H9 (cell line): ENCODE measurements around the gene RBBP4. TPM values are rescaled to one million over a fixed set of nuclear protein-coding genes. Genes with fewer than 3 reads are reported as not detected.

ENCODE experiments used
- DNase-seq: peaks from one replicate; pipeline ENCODE4 v3.0.0-alpha.2; 2017
- H2AFZ ChIP-seq: one replicate; pipeline ENCODE4 v1.6.1; 2013; ENCODE audit warnings: mild to moderate bottlenecking, low read length, control low read depth, moderate library complexity
- H2AK5ac ChIP-seq: 2 replicates; pipeline ENCODE4 v1.6.1; 2013; ENCODE audit warnings: low read length, control low read depth, mixed read lengths; ENCODE audit not compliant: insufficient read length
- H2BK120ac ChIP-seq: one replicate; pipeline ENCODE4 v1.6.1; 2013; ENCODE audit warnings: low read depth, mild to moderate bottlenecking, low read length, control low read depth, inconsistent platforms; ENCODE audit not compliant: poor library complexity, severe bottlenecking
- H2BK12ac ChIP-seq: 2 replicates; pipeline ENCODE4 v1.6.1; 2013; ENCODE audit warnings: low read length, control low read depth, mixed read lengths, low read depth; ENCODE audit not compliant: insufficient read length
- H2BK15ac ChIP-seq: 2 replicates; pipeline ENCODE4 v1.6.1; 2013; ENCODE audit warnings: low read depth, low read length, control low read depth
- H2BK20ac ChIP-seq: one replicate; pipeline ENCODE4 v1.6.1; 2013; ENCODE audit warnings: low read depth, mild to moderate bottlenecking, low read length, control low read depth, inconsistent platforms; ENCODE audit not compliant: poor library complexity, severe bottlenecking
- H2BK5ac ChIP-seq: 2 replicates; pipeline ENCODE4 v1.6.1; 2013; ENCODE audit warnings: low read length, control low read depth, mixed read lengths; ENCODE audit not compliant: insufficient read length
- H3K14ac ChIP-seq: 2 replicates; pipeline ENCODE4 v1.6.1; 2013; ENCODE audit warnings: low read length, control low read depth; ENCODE audit not compliant: insufficient read depth
- H3K18ac ChIP-seq: 2 replicates; pipeline ENCODE4 v1.6.1; 2013; ENCODE audit warnings: low read depth, mild to moderate bottlenecking, mixed read lengths, low read length, control low read depth; ENCODE audit not compliant: insufficient read length
- H3K23ac ChIP-seq: 2 replicates; pipeline ENCODE4 v1.6.1; 2013; ENCODE audit warnings: low read length, control low read depth, mixed read lengths, low read depth; ENCODE audit not compliant: insufficient read length
- H3K23me2 ChIP-seq: 2 replicates; pipeline ENCODE4 v1.6.1; 2013; ENCODE audit warnings: low read depth, mild to moderate bottlenecking, mixed read lengths, low read length, control low read depth; ENCODE audit not compliant: insufficient read length, poor library complexity, severe bottlenecking
- H3K27ac ChIP-seq: 2 replicates; pipeline ENCODE4 v1.5.1; 2013; ENCODE audit warnings: low read length, control low read depth, mixed read lengths, low read depth; ENCODE audit not compliant: insufficient read length
- H3K27me3 ChIP-seq: 2 replicates; pipeline ENCODE4 v1.6.1; 2013; ENCODE audit warnings: low read length, control low read depth, inconsistent platforms; ENCODE audit not compliant: insufficient read depth
- H3K4ac ChIP-seq: 2 replicates; pipeline ENCODE4 v1.6.1; 2013; ENCODE audit warnings: low read depth, mild to moderate bottlenecking, control low read depth, inconsistent platforms, low read length, moderate library complexity
- H3K4me1 ChIP-seq: 2 replicates; pipeline ENCODE4 v1.6.1; 2013; ENCODE audit warnings: low read length, control low read depth, inconsistent platforms; ENCODE audit not compliant: insufficient read depth
- H3K4me2 ChIP-seq: 2 replicates; pipeline ENCODE4 v1.6.1; 2013; ENCODE audit warnings: low read length, control low read depth, mixed read lengths; ENCODE audit not compliant: insufficient read length, insufficient read depth
- H3K56ac ChIP-seq: 2 replicates; pipeline ENCODE4 v1.6.1; 2013; ENCODE audit warnings: low read depth, mild to moderate bottlenecking, mixed read lengths, low read length, control low read depth; ENCODE audit not compliant: insufficient read length
- H3K79me1 ChIP-seq: 2 replicates; pipeline ENCODE4 v1.6.1; 2013; ENCODE audit warnings: low read depth, mild to moderate bottlenecking, moderate library complexity, low read length, control low read depth, inconsistent platforms; ENCODE audit not compliant: insufficient read depth, poor library complexity, severe bottlenecking
- H3K79me2 ChIP-seq: 2 replicates; pipeline ENCODE4 v1.6.1; 2013; ENCODE audit warnings: low read length, control low read depth, inconsistent platforms; ENCODE audit not compliant: insufficient read depth
- H3K9ac ChIP-seq: 2 replicates; pipeline ENCODE4 v1.6.1; 2013; ENCODE audit warnings: low read length, control low read depth, mixed read lengths; ENCODE audit not compliant: insufficient read length; ENCODE audit errors: extremely low read depth
- H3K9me3 ChIP-seq: one replicate; pipeline ENCODE4 v1.6.1; 2013; ENCODE audit warnings: low read depth, low read length, inconsistent platforms; ENCODE audit not compliant: control insufficient read depth
- H3T11ph ChIP-seq: one replicate; pipeline ENCODE4 v1.6.1; 2013; ENCODE audit warnings: mild to moderate bottlenecking, low read length, control low read depth, inconsistent platforms
- H4K20me1 ChIP-seq: one replicate; pipeline ENCODE4 v1.6.1; 2013; ENCODE audit not compliant: control insufficient read depth, insufficient read length, insufficient read depth
- H4K5ac ChIP-seq: 2 replicates; pipeline ENCODE4 v1.6.1; 2013; ENCODE audit warnings: low read depth, mild to moderate bottlenecking, mixed read lengths, low read length, control low read depth; ENCODE audit not compliant: insufficient read length
- H4K8ac ChIP-seq: replicated peaks from 2 replicates; pipeline ENCODE4 v1.6.1; 2013; ENCODE audit warnings: low read length, control low read depth, mixed read lengths, low read depth; ENCODE audit not compliant: insufficient read length
- H4K91ac ChIP-seq: 2 replicates; pipeline ENCODE4 v1.6.1; 2013; ENCODE audit warnings: low read depth, mild to moderate bottlenecking, moderate library complexity, mixed read lengths, low read length, control low read depth; ENCODE audit not compliant: insufficient read length
- H3K27ac Mint-ChIP-seq, 3 experiments: 2 replicates in 2 of 3; 3 replicates in 1 of 3; pipeline ENCODE4 v1.8.0; 2020 to 2021; ENCODE audit warnings: mixed read lengths in 3 of 3, mild to moderate bottlenecking in 1 of 3, moderate library complexity in 1 of 3
- H3K27me3 Mint-ChIP-seq: 2 replicates; pipeline ENCODE4 v1.8.0; 2021; ENCODE audit warnings: low read depth, mild to moderate bottlenecking, moderate library complexity, mixed read lengths
- H3K36me3 Mint-ChIP-seq, 3 experiments: 2 replicates in 2 of 3; 3 replicates in 1 of 3; pipeline ENCODE4 v1.8.0; 2020 to 2021; ENCODE audit warnings: low read depth in 3 of 3, mixed read lengths in 3 of 3; ENCODE audit not compliant: insufficient read depth in 1 of 3
- H3K4me1 Mint-ChIP-seq, 2 experiments: 2 replicates each; pipeline ENCODE4 v1.8.0; 2020; ENCODE audit warnings: mixed read lengths in 2 of 2
- H3K4me3 Mint-ChIP-seq, 2 experiments: 2 replicates in 1 of 2; 3 replicates in 1 of 2; pipeline ENCODE4 v1.8.0; 2020 to 2021; ENCODE audit warnings: mild to moderate bottlenecking in 2 of 2, mixed read lengths in 2 of 2, moderate library complexity in 1 of 2
- H3K9me3 Mint-ChIP-seq, 2 experiments: 2 replicates in 1 of 2; 3 replicates in 1 of 2; pipeline ENCODE4 v1.8.0; 2020; ENCODE audit warnings: mild to moderate bottlenecking in 2 of 2, mixed read lengths in 2 of 2, moderate library complexity in 1 of 2
- CTCF ChIP-seq: fragments of 200-600 bp; sonication (generic); conservative IDR thresholded peaks from 3 replicates; pipeline ENCODE4 v1.8.0; 2021; ENCODE audit warnings: antibody characterized with exemption, mild to moderate bottlenecking
- WGBS: extraction: QIAGEN DNeasy Blood & Tissue Kit; methylation state at CpG from one replicate; pipeline ENCODE4 v1.1.7; 2013; ENCODE audit warnings: missing lambda C conversion rate, low lambda C conversion rate, mixed read lengths; ENCODE audit not compliant: insufficient read length; ENCODE audit errors: extremely low coverage; 5-methylcytosine and 5-hydroxymethylcytosine counted together
- total RNA-seq: library from RNA; stranded (reverse); gene quantifications from 2 replicates; pipeline ENCODE4 v1.2.1, GENCODE V29; 2021

RBBP4 gene
- total RNA-seq, 1 experiment from 2014 or later = 416 TPM

DNA sequence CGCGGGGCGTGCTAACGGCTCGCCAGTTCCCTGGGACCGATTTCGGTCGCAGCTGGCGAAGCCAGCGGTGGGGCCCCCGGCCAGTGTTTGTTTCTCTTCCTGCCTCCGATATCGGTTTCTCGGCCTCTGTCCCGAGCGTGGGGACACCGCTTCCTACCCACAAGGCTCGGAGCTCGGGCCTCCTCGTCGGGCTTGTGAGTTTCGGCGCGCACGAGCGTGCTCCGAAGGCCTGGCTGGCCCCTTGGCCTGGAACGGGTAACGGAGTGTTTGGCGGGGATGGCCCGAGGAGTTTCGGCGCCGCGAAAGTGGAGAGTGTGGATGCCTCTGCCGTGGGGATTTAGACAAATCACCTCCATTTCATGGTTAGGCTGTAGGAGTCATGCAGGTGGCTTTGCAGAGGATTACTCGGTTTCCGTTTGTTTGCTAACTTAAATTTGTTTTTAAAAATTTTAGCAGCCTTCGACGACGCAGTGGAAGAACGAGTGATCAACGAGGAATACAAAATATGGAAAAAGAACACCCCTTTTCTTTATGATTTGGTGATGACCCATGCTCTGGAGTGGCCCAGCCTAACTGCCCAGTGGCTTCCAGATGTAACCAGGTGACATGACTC, 559 bp downstream of the RBBP4 start:
- Histone ChIP-seq H2BK120ac (peak overlapping the region; percentile 94), H2BK5ac (peak overlapping the region; percentile 83), H3K79me1 (no peaks in the 10 kb centered on the region), H3K4ac (peak overlapping the region; percentile 99), H2AK5ac (no peak overlapping the region), H3K27me3 (no peaks in the 10 kb centered on the region), H3K23me2 (peaks cover 7% of the 10 kb centered on the region), H3K9ac (peak overlapping the region; percentile 99), H3K27ac (peak overlapping the region; percentile 63), H3K14ac (peak overlapping the region; percentile 100), H3K4me2 (peak overlapping the region; percentile 66), H3K9me3 (no peaks in the 10 kb centered on the region), H2BK15ac (0 out of 2 replicates have a peak overlapping the region, but pooled peaks have one; percentile 14), H3K79me2 (peaks cover 32% of the 10 kb centered on the region; the same call in 1 of the 2 replicates), H4K91ac (peak overlapping the region; percentile 99), H3K18ac (peak overlapping the region; percentile 99), H2BK12ac (peak overlapping the region; percentile 80), H2AFZ (no peak overlapping the region), H3T11ph (peak overlapping the region; percentile 88), H4K5ac (peak overlapping the region; percentile 93), H4K8ac (peak overlapping the region; percentile 46), H2BK20ac (peak overlapping the region; percentile 50), H3K4me1 (no peaks in the 10 kb centered on the region), H4K20me1 (no peaks in the 10 kb centered on the region), H3K23ac (no peak overlapping the region), H3K56ac (peak overlapping the region; percentile 76)
- WGBS = no CpG with 5 or more reads among the region's 43 CpGs
- Mint-ChIP-seq H3K36me3 (peaks cover 50 to 63% (median 59%) of the 10 kb centered on the region in 3 experiments), H3K4me1 (peaks cover 20 to 37% of the 10 kb centered on the region in 2 experiments), H3K4me3 (peak overlapping the region; percentile 95 to 96), H3K9me3 (peaks cover 0 to 5% of the 10 kb centered on the region in 2 experiments; a peak in 4 of 5 replicates), H3K27ac (peak overlapping the region; percentile 76 to 93 (median 93)), H3K27me3 (no peaks in the 10 kb centered on the region)
- no peak for TF ChIP-seq CTCF
- no peak for DNase-seq
